HCT116 (cell line): ENCODE measurements around the gene ECM1. TPM values are rescaled to one million over a fixed set of nuclear protein-coding genes. Genes with fewer than 3 reads are reported as not detected.

Experiments used
- ATAC-seq: fragments of 200-7000 bp; cut with Tn5 transposase; 2 replicates; pipeline ENCODE4 v1.9.1; 2020; ENCODE audit warnings: mild to moderate bottlenecking, moderate library complexity
- BruUV-seq: library from RNA; stranded (reverse); fragments of 400-500 nt; replicated peaks from 2 replicates; lab custom pipeline; 2021; lab: Mats Ljungman, UMichigan
- CTCF ChIA-PET: fragments of 300-600 bp; sonication (Branson Sonifier 250); formaldehyde crosslinking; loops from one replicate; lab custom pipeline; 2021; ENCODE audit warnings: antibody characterized with exemption; lab: Charles Lee
- POLR2A ChIA-PET: fragments of 300-600, 350-600 bp; sonication (Branson Sonifier 250); formaldehyde crosslinking; loops from one replicate; lab custom pipeline; 2021; ENCODE audit warnings: antibody characterized with exemption; lab: Charles Lee
- RAD21 ChIA-PET, 2 experiments: fragments of 300-600 bp; sonication (Branson Sonifier 250); formaldehyde crosslinking; loops; one replicate each; lab custom pipeline; 2023; ENCODE audit warnings: low total read pairs in 2 of 2; ENCODE audit not compliant: uncharacterized antibody in 2 of 2, unreplicated experiment in 2 of 2, low non-redundant PET in 1 of 2; lab: Charles Lee
- DNase-seq: peaks from one replicate; pipeline ENCODE4 v3.0.0-alpha.2; 2010; ENCODE audit warnings: low read depth, low spot score
- H2AFZ ChIP-seq: fragments of 200-600 bp; shearing (Covaris generic), sonication (generic); 2 replicates; pipeline ENCODE4 v1.6.1; 2017; ENCODE audit warnings: low read depth, mixed run types, mixed read lengths, antibody characterized with exemption, low read length; ENCODE audit not compliant: poor library complexity, severe bottlenecking
- H3K27ac ChIP-seq: 2 replicates; pipeline ENCODE4 v1.5.1; 2012; ENCODE audit warnings: low read depth, low read length
- H3K27me3 ChIP-seq: fragments of 200-600 bp; sonication (generic); 2 replicates; pipeline ENCODE4 v1.6.1; 2016; ENCODE audit warnings: mixed run types, low read length, mixed read lengths; ENCODE audit not compliant: insufficient read depth
- H3K36me3 ChIP-seq, 2 experiments: fragments of 200-500 bp in 1 of 2; fragments of 200-600 bp in 1 of 2; sonication (Bioruptor generic) in 1 of 2; sonication (generic) in 1 of 2; 2 replicates each; pipeline versions ENCODE4 v1.5.1 to v1.6.1; 2014 to 2016; ENCODE audit warnings: low read length in 2 of 2, inconsistent platforms in 1 of 2, mixed read lengths in 1 of 2, mixed run types in 1 of 2; ENCODE audit not compliant: insufficient read depth in 2 of 2, control insufficient read depth in 1 of 2
- H3K4me1 ChIP-seq, 2 experiments: fragments of 200-600 bp in 1 of 2; sonication (generic) in 1 of 2; 2 replicates each; pipeline versions ENCODE4 v1.5.1 to v1.6.1; 2012 to 2017; ENCODE audit warnings: low read length in 2 of 2, inconsistent platforms in 1 of 2, mild to moderate bottlenecking in 1 of 2, mixed read lengths in 1 of 2, mixed run types in 1 of 2, moderate library complexity in 1 of 2; ENCODE audit not compliant: insufficient read depth in 2 of 2, control insufficient read depth in 1 of 2
- H3K4me2 ChIP-seq: fragments of 200-600 bp; sonication (generic); 2 replicates; pipeline ENCODE4 v1.6.1; 2017; ENCODE audit warnings: mixed run types, low read length, mixed read lengths
- H3K4me3 ChIP-seq, 2 experiments: fragments of 200-600 bp in 1 of 2; sonication (generic) in 1 of 2; replicated peaks in 1 of 2; 2 replicates each; pipeline ENCODE4 v1.5.1; 2011 to 2016; ENCODE audit warnings: low read length in 2 of 2, control low read depth in 1 of 2, low read depth in 1 of 2, mild to moderate bottlenecking in 1 of 2, mixed read lengths in 1 of 2, mixed run types in 1 of 2
- H3K79me2 ChIP-seq: fragments of 200-600 bp; sonication (generic); 2 replicates; pipeline ENCODE4 v1.6.1; 2017; ENCODE audit warnings: mild to moderate bottlenecking, mixed run types, low read length, moderate library complexity, mixed read lengths; ENCODE audit not compliant: insufficient read depth
- H3K9ac ChIP-seq: fragments of 200-600 bp; sonication (generic); 2 replicates; pipeline ENCODE4 v1.6.1; 2016; ENCODE audit warnings: low read length, mixed read lengths
- H3K9me2 ChIP-seq: fragments of 200-600 bp; sonication (generic), shearing (Covaris generic); 2 replicates; pipeline ENCODE4 v1.6.1; 2017; ENCODE audit warnings: mixed run types, mild to moderate bottlenecking, moderate library complexity; ENCODE audit not compliant: insufficient read depth
- H3K9me3 ChIP-seq, 2 experiments: fragments of 200-500 bp in 1 of 2; fragments of 200-600 bp in 1 of 2; sonication (Bioruptor generic) in 1 of 2; sonication (generic) in 1 of 2; 2 replicates each; pipeline ENCODE4 v1.6.1; 2014 to 2017; ENCODE audit warnings: low read length in 2 of 2, mixed read lengths in 2 of 2, inconsistent platforms in 1 of 2, low read depth in 1 of 2, mild to moderate bottlenecking in 1 of 2, mixed run types in 1 of 2, moderate library complexity in 1 of 2; ENCODE audit not compliant: control insufficient read depth in 1 of 2, insufficient read depth in 1 of 2
- H4K20me1 ChIP-seq: fragments of 200-600 bp; sonication (generic), shearing (Covaris generic); 2 replicates; pipeline ENCODE4 v1.6.1; 2017; ENCODE audit warnings: mixed run types, mild to moderate bottlenecking, moderate library complexity; ENCODE audit not compliant: insufficient read depth
- CEBPB ChIP-seq: IDR thresholded peaks from 2 replicates; pipeline ENCODE4 v1.6.1; 2012; ENCODE audit warnings: low read depth
- EGR1 ChIP-seq: IDR thresholded peaks from 2 replicates; pipeline ENCODE4 v1.6.1; 2012; ENCODE audit warnings: low read depth
- ELF1 ChIP-seq: IDR thresholded peaks from 2 replicates; pipeline ENCODE4 v1.6.1; 2012; ENCODE audit warnings: low read depth, borderline replicate concordance
- EZH2phosphoT487 ChIP-seq: fragments of 200-600 bp; IDR thresholded peaks from 2 replicates; pipeline ENCODE4 v1.6.1; 2018; ENCODE audit warnings: antibody characterized with exemption, borderline replicate concordance
- FOSL1 ChIP-seq: IDR thresholded peaks from 2 replicates; pipeline ENCODE4 v1.6.1; 2012; ENCODE audit warnings: low read depth
- POLR2AphosphoS5 ChIP-seq: IDR thresholded peaks from 2 replicates; pipeline ENCODE4 v1.6.1; 2011; ENCODE audit warnings: mild to moderate bottlenecking, low read depth, low read length, moderate library complexity
- RAD21 ChIP-seq: IDR thresholded peaks from 2 replicates; pipeline ENCODE4 v1.6.1; 2012; ENCODE audit warnings: low read depth, mild to moderate bottlenecking
- SP1 ChIP-seq: IDR thresholded peaks from 2 replicates; pipeline ENCODE4 v1.6.1; 2012; ENCODE audit warnings: low read depth
- SRF ChIP-seq: IDR thresholded peaks from 2 replicates; pipeline ENCODE4 v1.6.1; 2012; ENCODE audit warnings: low read depth
- YY1 ChIP-seq: IDR thresholded peaks from 2 replicates; pipeline ENCODE4 v1.6.1; 2011; ENCODE audit warnings: low read length, low read depth, moderate library complexity, mild to moderate bottlenecking; ENCODE audit not compliant: insufficient replicate concordance; ENCODE audit errors: extremely low read depth
- ZFX ChIP-seq: fragments of 450-650 bp; IDR thresholded peaks from 2 replicates; pipeline ENCODE4 v1.6.1; 2017
- ZNF274 ChIP-seq: fragments of 200-500 bp; sonication (Bioruptor generic); IDR thresholded peaks from 2 replicates; pipeline ENCODE4 v1.6.1; 2014; ENCODE audit warnings: mild to moderate bottlenecking, low read depth, low read length, inconsistent platforms
- intact Hi-C: fragments of 100-400 bp; cut with micrococcal nuclease; formaldehyde crosslinking; loops from 2 replicates; pipeline ENCODE4 v1.10.0; 2022
- total RNA-seq: library from RNA; stranded (reverse); gene quantifications from one replicate; pipeline ENCODE4 v1.2.1, GENCODE V29; 2021; ENCODE audit not compliant: unreplicated experiment

Gene ECM1
- total RNA-seq, 1 experiment from 2014 or later, result 2.0 TPM

DNA sequence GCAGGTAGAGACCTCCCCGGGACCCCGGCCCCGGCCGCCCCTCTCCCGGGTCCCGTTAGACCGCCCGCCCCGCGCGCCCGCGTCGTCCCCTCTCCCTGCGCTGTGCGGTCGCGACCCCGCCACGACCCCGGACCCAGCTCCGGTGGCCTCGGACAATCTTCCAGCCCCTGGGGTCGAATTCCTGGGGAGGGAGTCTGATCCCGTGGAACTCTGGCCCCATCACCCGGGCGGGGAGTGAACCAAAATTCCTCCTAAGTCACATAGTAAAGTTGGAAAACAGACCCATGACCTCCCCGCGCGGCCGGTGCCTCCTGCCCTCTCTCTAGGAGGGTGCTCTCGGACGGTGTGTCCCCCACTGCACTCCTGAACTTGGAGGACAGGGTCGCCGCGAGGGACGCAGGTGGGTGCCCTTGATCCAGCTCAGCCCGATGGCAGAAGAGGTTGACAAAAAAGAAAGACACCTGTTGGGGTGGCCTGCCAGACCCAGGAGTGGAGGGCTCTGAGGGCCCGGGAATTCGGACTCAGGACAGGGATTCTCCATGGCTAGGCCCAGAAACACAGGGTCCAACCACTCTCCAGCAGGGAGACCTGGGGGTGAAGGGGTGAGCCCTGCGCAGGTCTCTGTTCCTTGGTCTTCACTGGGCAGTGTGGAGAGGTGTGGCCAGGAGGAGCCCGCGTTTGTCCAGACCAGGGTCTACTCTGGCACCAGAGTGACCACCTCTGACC, 41.8 kb downstream of the ECM1 start:
- CTCF ChIA-PET, result interaction anchor here (2.1 to 4.8 kb wide), 2 partner anchors 11 to 17 kb away, joined by 8 to 35 read pairs; no protein-coding TSS in a partner anchor
- no peak; the same call in 1 of the 2 replicates for ATAC-seq
- POLR2A ChIA-PET, result interaction anchor here (0.6 kb wide), 1 partner anchor 647 kb away, joined by 3 read pairs; no protein-coding TSS in a partner anchor
- H3K79me2 ChIP-seq, result no peaks in the 10 kb centered on the region
- peaks cover 10 to 30% of the 10 kb centered on the region in 2 experiments; a peak in 3 of 4 replicates for H3K4me1 ChIP-seq
- no peaks in the 10 kb centered on the region for H3K36me3 ChIP-seq
- no peak overlapping the region for H2AFZ ChIP-seq
- no peaks in the 10 kb centered on the region for H3K9me2 ChIP-seq
- TF ChIP-seq ZFX (no peak), SRF (no peak), EZH2phosphoT487 (no peak), RAD21 (no peak), CEBPB (no peak), SP1 (no peak), FOSL1 (no peak), ELF1 (no peak), YY1 (no peak), POLR2AphosphoS5 (no peak), EGR1 (no peak), ZNF274 (no peak)
- TF ChIP-seq, all 23 proteins: peak for 0
- intact Hi-C loops, result no loop called here
- H3K27ac ChIP-seq, result no peak overlapping the region; the same call in 1 of the 2 replicates
- no peak for DNase-seq
- no peaks in the 10 kb centered on the region for H4K20me1 ChIP-seq
- H3K4me2 ChIP-seq, result peak overlapping the region; percentile 74
- peak overlapping the region; percentile 22 to 49 for H3K4me3 ChIP-seq
- RAD21 ChIA-PET, result interaction anchor here in 1 of 2 experiments (0.6 kb wide), 1 partner anchor 55 kb away, joined by 3 read pairs; no protein-coding TSS in a partner anchor
- H3K27me3 ChIP-seq, result no peaks in the 10 kb centered on the region
- H3K9ac ChIP-seq, result peak overlapping the region; percentile 50
- no TSS peak for BruUV-seq
- H3K9me3 ChIP-seq, result no peaks in the 10 kb centered on the region
